Measurements from ENCODE around the gene FGF2.

The FGF2 gene

GRCh38 chr4:122826079-122826527 is 528 bp upstream of the FGF2 start:
- TF ChIP-seq CTCF (conservative IDR thresholded peaks at IDR 0.05; ENCODE audit: low read depth, low read length) = no peak
- peak overlapping the region; percentile 93 for H3K4me3 ChIP-seq (ENCODE audit: low read length)
- DNase-seq (ENCODE audit: low read depth) = no peak

- DNase-seq (ENCODE audit: low read depth) = no peak
- no peak for TF ChIP-seq CTCF (conservative IDR thresholded peaks at IDR 0.05; ENCODE audit: low read depth, low read length)
- peak overlapping the region; percentile 93 for H3K4me3 ChIP-seq (ENCODE audit: low read length)
These were observed 737 bp downstream of the FGF2 start for GRCh38 chr4:122827258-122827878.

- H3K4me3 ChIP-seq (ENCODE audit: low read length) = peak overlapping the region; percentile 93
- peak; percentile 24 for TF ChIP-seq CTCF (conservative IDR thresholded peaks at IDR 0.05; ENCODE audit: low read depth, low read length)
- DNase-seq (ENCODE audit: low read depth) = peak; percentile 52
These were observed 1.4 kb downstream of the FGF2 start for GRCh38 chr4:122827879-122828601.

- H3K4me3 ChIP-seq (ENCODE audit: low read length) = peak overlapping the region; percentile 93
- no peak for TF ChIP-seq CTCF (conservative IDR thresholded peaks at IDR 0.05; ENCODE audit: low read depth, low read length)
- DNase-seq (ENCODE audit: low read depth) = no peak
These were observed 3.9 kb downstream of the FGF2 start for GRCh38 chr4:122830426-122831095.

- DNase-seq (ENCODE audit: low read depth) = no peak
- no peak overlapping the region for H3K4me3 ChIP-seq (ENCODE audit: low read length)
- no peak for TF ChIP-seq CTCF (conservative IDR thresholded peaks at IDR 0.05; ENCODE audit: low read depth, low read length)
These were observed 5.0 kb downstream of the FGF2 start for GRCh38 chr4:122831515-122832196.

GRCh38 chr4:122832732-122833131 is 6.1 kb downstream of the FGF2 start:
- TF ChIP-seq CTCF (conservative IDR thresholded peaks at IDR 0.05; ENCODE audit: low read depth, low read length) = no peak
- no peak for DNase-seq (ENCODE audit: low read depth)
- no peak overlapping the region for H3K4me3 ChIP-seq (ENCODE audit: low read length)
